ENCODE measurements around the gene WBP1L.

DNA sequence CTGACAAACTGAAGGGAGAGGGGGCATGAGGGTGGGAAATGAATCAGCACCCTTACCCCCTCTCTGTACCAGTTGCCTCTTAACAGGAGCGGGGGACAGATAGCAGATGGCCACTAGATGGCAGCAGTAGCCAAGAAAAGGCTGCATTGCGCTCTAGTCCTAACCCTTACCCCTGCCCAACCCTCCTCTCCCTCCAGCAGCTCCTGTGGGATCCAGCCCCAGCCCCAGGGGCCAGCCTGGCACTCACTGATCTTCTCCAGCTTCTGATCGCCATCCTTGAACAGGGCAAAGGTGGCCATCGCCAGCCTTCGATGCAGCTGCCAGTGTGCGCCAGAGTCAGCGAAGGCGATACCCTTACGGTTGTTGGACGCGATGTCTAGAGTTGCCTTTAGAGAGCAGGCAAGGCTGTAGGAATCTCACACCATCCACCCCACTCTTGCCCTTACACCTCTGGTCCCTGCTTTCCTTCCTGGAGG, 91.3 kb downstream of the WBP1L start:
- TF ChIP-seq POLR2AphosphoS5 (IDR thresholded peaks at IDR 0.05; ENCODE audit: low read depth, low read length) (no peak), POLR2A (IDR thresholded peaks at IDR 0.05; ENCODE audit: low read depth, low read length) (no peak), TAF1 (IDR thresholded peaks at IDR 0.05; ENCODE audit: borderline replicate concordance, low read depth, low read length) (no peak)

All from GM12892 (cell line).